Right lobe of liver (tissue), 4 donors: ENCODE measurements around the gene HUS1.

Source experiments
- POLR2A ChIP-seq: fragments of 450-650 bp; IDR thresholded peaks from one replicate; pipeline ENCODE4 v1.6.1; 2017; ENCODE audit warnings: antibody characterized with exemption, mild to moderate bottlenecking
- TF ChIP-seq, protein P1 (sequence below), 4 donors: fragments of 200-600 bp in 3 of 4; fragments of 450-650 bp in 1 of 4; IDR thresholded peaks; one replicate each; pipeline versions ENCODE4 v1.5.1 to v1.8.0; 2016 to 2022; ENCODE audit warnings: antibody characterized with exemption in 4 of 4, mild to moderate bottlenecking in 2 of 4
- donor health status: DM: no; HTN: no; CAD: no.
- donor health status: DM: no; HTN: no; CAD: no.
- donor health status: DM: no; HTN: yes; CAD: no.

DNA sequence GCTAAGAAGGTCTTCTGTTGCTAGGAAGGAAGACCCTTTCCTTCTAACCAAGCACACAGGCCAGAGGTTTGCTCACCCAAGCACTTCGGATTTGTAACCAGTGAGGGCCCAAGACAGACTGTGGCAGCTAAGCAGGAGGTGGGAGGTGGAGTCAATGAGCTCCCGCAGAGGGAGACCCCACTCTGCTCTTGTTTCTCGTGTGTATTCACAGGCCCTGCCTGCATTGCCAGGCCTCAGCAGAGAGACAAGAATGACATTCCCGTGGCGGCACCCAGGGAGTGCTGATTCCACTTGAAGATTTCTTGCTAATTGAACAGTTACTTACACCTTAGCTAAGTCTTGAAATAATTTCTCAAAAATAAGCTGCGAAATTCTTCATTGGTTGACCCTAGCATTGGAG is 44.6 kb downstream of the HUS1 start:
- TF ChIP-seq, protein P1, sequence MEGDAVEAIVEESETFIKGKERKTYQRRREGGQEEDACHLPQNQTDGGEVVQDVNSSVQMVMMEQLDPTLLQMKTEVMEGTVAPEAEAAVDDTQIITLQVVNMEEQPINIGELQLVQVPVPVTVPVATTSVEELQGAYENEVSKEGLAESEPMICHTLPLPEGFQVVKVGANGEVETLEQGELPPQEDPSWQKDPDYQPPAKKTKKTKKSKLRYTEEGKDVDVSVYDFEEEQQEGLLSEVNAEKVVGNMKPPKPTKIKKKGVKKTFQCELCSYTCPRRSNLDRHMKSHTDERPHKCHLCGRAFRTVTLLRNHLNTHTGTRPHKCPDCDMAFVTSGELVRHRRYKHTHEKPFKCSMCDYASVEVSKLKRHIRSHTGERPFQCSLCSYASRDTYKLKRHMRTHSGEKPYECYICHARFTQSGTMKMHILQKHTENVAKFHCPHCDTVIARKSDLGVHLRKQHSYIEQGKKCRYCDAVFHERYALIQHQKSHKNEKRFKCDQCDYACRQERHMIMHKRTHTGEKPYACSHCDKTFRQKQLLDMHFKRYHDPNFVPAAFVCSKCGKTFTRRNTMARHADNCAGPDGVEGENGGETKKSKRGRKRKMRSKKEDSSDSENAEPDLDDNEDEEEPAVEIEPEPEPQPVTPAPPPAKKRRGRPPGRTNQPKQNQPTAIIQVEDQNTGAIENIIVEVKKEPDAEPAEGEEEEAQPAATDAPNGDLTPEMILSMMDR (IDR thresholded peaks at IDR 0.05), result no peak
- no peak for TF ChIP-seq POLR2A
